Retinal pigment epithelial cell (primary cell): ENCODE results near the gene HIPK2.

Source experiments
- DNase-seq: peaks from one replicate; pipeline ENCODE4 v3.0.0-alpha.2; 2010; ENCODE audit warnings: low read depth
- H3K4me3 ChIP-seq: 2 replicates; pipeline ENCODE4 v1.5.1; 2011; ENCODE audit warnings: mild to moderate bottlenecking, low read length, control low read depth, moderate library complexity
- CTCF ChIP-seq: conservative IDR thresholded peaks from 2 replicates; pipeline ENCODE4 v1.5.1; 2011; ENCODE audit warnings: low read depth, low read length, control low read depth, inconsistent platforms

The HIPK2 gene

DNA sequence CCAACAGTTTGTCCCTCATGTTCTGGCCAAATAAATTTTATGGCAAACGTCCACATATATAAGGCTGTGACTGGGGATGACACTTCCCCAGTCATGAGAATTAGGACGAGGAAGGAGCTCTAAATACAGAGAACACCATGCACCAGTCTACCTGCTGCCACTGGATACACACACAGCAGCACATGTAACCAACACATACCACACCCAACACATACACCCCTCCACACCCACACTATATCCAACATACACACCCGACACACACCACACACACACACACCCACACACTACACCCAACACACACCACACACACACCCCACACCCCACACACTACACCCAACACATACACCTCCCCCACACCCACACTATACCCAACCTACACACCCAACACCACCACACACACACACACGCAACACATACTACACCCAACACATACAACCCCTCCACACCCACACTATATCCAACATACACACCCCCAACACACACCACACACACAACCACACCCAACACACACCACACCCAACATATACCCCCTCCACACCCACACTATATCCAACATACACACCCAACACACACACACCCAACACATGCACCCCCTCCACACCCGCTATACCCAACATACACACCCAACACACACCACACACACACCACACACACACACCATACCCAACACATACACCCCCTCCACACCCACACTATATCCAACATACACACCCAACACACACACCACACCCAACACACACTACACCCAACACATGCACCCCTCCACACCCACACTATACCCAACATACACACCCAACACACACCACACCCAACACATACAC lies 74.1 kb downstream of the HIPK2 start:
- TF ChIP-seq CTCF = no peak

GRCh38 chr7:139702811-139703486 lies 74.8 kb downstream of the HIPK2 start:
- H3K4me3 ChIP-seq = no peak overlapping the region
- DNase-seq = no peak
- no peak for TF ChIP-seq CTCF

More for the DNA sequence above, 74.1 kb downstream of the HIPK2 start:
- H3K4me3 ChIP-seq = no peak overlapping the region
- no peak for DNase-seq

DNA sequence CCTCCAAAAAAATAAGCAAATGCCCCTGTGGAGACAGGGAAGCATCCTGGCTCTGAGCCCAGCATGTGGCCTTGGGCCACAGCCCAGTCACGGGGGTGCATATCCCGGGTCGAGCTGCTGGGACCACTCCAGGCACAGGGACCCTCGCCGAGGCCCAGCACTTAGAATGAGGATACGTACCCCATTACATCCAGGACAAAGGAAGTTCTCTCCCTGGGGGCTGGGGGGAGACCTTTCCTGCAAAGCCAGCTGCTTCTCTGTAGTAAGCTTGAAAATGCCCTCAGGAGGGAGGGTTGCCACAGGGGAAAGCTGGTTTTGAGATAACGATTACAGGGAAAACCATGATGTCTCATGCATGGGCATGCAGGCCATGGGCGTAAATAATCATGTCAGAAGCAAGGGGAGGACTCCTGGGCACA lies 75.5 kb downstream of the HIPK2 start:
- DNase-seq = no peak
- no peak for TF ChIP-seq CTCF

DNA sequence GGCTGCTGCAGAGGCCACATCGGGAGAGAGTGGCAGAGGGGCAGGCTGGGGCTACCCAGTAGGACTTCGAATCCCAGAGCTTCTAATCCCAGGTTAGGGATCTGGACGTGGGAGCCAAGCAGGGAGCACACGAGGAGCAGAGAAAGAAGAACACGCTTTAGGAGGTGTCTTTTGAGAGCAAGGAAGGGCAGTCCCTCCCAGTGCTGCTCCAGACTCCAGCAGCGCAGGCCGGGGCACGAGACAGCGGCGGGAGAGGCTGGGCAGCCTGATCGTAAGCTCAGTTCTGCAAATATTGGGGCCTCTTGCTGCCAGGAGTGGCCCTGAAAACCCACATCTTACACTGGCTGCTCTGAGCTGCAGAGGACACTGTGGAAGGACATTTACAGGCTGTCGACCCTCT lies 75.9 kb downstream of the HIPK2 start:
- no peak overlapping the region for H3K4me3 ChIP-seq
- no peak for TF ChIP-seq CTCF
- no peak for DNase-seq

More for the DNA sequence above, 75.5 kb downstream of the HIPK2 start:
- H3K4me3 ChIP-seq = no peak overlapping the region

GRCh38 chr7:139700505-139701235 lies 77.1 kb downstream of the HIPK2 start:
- TF ChIP-seq CTCF = no peak
- DNase-seq = no peak

GRCh38 chr7:139699640-139700504 lies 77.9 kb downstream of the HIPK2 start:
- DNase-seq = no peak
- TF ChIP-seq CTCF = no peak
- no peak overlapping the region for H3K4me3 ChIP-seq

More at GRCh38 chr7:139700505-139701235, 77.1 kb downstream of the HIPK2 start:
- no peak overlapping the region for H3K4me3 ChIP-seq
